Gastrocnemius medialis (tissue), 4 donors: ENCODE data around the gene TANC1. TPM values are rescaled to one million over a fixed set of nuclear protein-coding genes. Genes with fewer than 3 reads are reported as not detected.
A peak's percentile ranks its signal among the peaks of the same experiment; 100 is the strongest.

ENCODE experiments used
- ATAC-seq, 2 donors: fragments of 150-250 bp; one replicate each; pipeline ENCODE4 v1.9.1; 2016
- DNase-seq, 2 donors: peaks; one replicate each; pipeline ENCODE4 v3.0.0-alpha.2; 2019
- H3K27ac ChIP-seq, 4 donors: fragments of 200-600 bp; sonication (generic); 1 replicate in 1 of 4; 2 replicates in 3 of 4; pipeline ENCODE4 v1.5.1; 2016 to 2018; ENCODE audit warnings: mild to moderate bottlenecking in 2 of 4, moderate library complexity in 1 of 4
- H3K27me3 ChIP-seq, 3 donors: fragments of 200-600 bp; sonication (generic) in 2 of 3; 1 replicate in 1 of 3; 2 replicates in 2 of 3; pipeline versions ENCODE4 v1.5.1 to v1.6.0; 2016 to 2019; ENCODE audit warnings: mild to moderate bottlenecking in 1 of 3, moderate library complexity in 1 of 3
- H3K36me3 ChIP-seq, 2 donors: fragments of 200-600 bp; sonication (generic) in 1 of 2; one replicate each; pipeline ENCODE4 v1.5.1; 2017 to 2018
- H3K4me1 ChIP-seq, 2 donors: fragments of 200-600 bp; sonication (generic) in 1 of 2; one replicate each; pipeline ENCODE4 v1.5.1; 2016 to 2017; ENCODE audit warnings: mild to moderate bottlenecking in 2 of 2
- H3K4me3 ChIP-seq, 4 donors: fragments of 200-600 bp; sonication (generic) in 3 of 4; 1 replicate in 1 of 4; 2 replicates in 3 of 4; pipeline ENCODE4 v1.5.1; 2016 to 2019; ENCODE audit warnings: mild to moderate bottlenecking in 2 of 4
- H3K9me3 ChIP-seq, 3 donors: fragments of 200-600 bp; sonication (generic) in 2 of 3; 1 replicate in 1 of 3; 2 replicates in 2 of 3; pipeline ENCODE4 v1.5.1; 2016 to 2019
- CTCF ChIP-seq, 5 experiments: fragments of 450-650 bp in 3 of 5; fragments of 200-600 bp in 2 of 5; sonication (generic) in 2 of 5; IDR thresholded peaks in 4 of 5; conservative IDR thresholded peaks in 1 of 5; 1 replicate in 4 of 5; 2 replicates in 1 of 5; pipeline ENCODE4 v1.5.1; 2016 to 2019; ENCODE audit warnings: antibody characterized with exemption in 5 of 5, mild to moderate bottlenecking in 3 of 5, moderate library complexity in 3 of 5
- POLR2A ChIP-seq, 2 donors: fragments of 450-650 bp; IDR thresholded peaks; one replicate each; pipeline ENCODE4 v1.6.1; 2017; ENCODE audit warnings: antibody characterized with exemption in 2 of 2, mild to moderate bottlenecking in 2 of 2, moderate library complexity in 2 of 2
- in situ Hi-C, 4 donors: fragments of 200-750 bp; cut with MboI; loops; one replicate each; pipeline versions ENCODE4 v1.15.0 to v1.8.0; 2017; ENCODE audit warnings: low sequenced_read_pairs in 4 of 4
- intact Hi-C: fragments of 100-400 bp; cut with DNase I; formaldehyde crosslinking; loops from one replicate; pipeline ENCODE4 v1.15.1; 2023; ENCODE audit warnings: low total_unique reads
- total RNA-seq, 4 donors: library from RNA; depleted of rRNA; stranded (reverse); fragments of >200 nt; gene quantifications; one replicate each; pipeline versions ENCODE4 v1.1.0 to v1.2.3, GENCODE V29; 2016

The TANC1 gene
- total RNA-seq, 4 donors from 2014 or later: 5.1 to 9.9 (median 5.4) TPM

DNA sequence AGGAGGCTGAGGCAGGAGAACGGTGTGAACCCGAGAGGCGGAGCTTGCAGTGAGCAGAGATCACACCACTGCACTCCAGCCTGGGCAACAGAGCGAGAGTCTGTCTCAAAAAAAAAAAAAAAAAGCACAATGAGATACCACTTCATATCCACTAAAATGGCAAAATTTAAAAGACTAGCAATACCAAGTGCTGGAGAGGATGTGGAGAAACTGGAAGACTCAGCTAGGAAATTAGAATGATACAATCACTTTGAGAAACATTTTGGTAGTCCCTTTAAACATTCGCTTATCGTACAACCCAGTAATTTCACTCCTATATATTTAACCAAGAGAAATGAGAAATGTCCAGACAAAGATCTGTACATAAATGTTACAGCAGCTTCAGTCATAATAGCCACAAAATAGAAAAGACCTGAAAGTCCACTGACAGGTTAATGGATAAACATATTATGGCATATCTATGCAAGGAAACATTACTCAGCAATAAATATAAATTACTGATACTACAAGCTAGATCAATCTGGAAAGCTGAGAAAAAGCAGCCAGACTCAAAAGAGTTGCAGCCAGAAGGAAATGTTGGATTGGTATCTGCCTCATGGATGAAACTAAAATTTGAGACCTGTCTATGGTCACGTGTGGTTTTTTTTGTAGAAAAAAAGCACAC, 278.0 kb downstream of the TANC1 start:
- Histone ChIP-seq H3K9me3 (no peaks in the 10 kb centered on the region), H3K27ac (no peak overlapping the region), H3K4me3 (no peak overlapping the region), H3K4me1 (peaks cover 10 to 17% of the 10 kb centered on the region in 2 donors), H3K27me3 (no peaks in the 10 kb centered on the region), H3K36me3 (peaks cover 0 to 30% of the 10 kb centered on the region in 2 donors)
- no peak for TF ChIP-seq POLR2A (IDR thresholded peaks at IDR 0.05)
- in situ Hi-C loops: no loop called here
- ATAC-seq (no peak), DNase-seq (no peak)
- intact Hi-C loops: no loop called here

DNA sequence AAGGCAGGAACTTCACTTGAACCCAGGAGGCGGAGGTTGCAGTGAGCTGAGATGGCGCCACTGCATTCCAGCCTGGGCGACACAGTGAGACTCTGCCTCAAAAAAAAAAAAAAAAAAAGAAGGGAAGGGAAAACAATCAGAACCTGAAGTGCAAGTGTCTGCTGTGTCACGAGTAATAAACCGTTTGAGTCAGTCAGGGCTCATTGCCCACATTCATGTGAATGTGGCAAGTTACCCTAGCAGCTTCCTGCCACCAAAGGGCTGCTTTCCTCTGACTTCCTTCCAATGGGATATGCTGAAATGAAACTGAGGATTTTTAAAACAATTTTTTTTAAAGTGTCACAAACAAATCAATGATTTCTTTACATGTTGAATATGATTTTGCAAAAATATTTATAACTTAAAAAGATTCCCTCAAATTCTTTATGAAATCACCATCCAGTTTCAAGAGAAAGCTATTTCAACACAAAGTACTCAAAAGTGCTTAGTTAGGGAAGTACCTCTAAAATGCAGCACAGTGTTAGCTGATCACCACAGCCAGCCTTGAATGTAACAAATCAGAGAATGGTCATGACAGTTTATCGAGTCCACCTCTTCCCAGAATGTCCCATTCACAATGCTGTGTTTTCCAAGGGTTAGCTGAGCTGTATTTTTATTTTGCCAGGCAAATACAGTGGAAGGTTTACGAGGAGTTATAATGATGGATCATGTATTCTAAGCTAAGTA, 281.7 kb downstream of the TANC1 start:
- in situ Hi-C loops: no loop called here
- peak; percentile 99 for ATAC-seq
- H3K4me3 ChIP-seq: peak overlapping the region in 2 of 4 donors; percentile 18 to 19
- DNase-seq: peak; percentile 65 to 79
- H3K27ac ChIP-seq: peak overlapping the region; percentile 53 to 66 (median 64)
- intact Hi-C loops: loop anchor here (5.0 kb wide), 2 partner anchors 37 to 462 kb away; partner anchors contain the start of genes MARCHF7 and WDSUB1
- peaks cover 10 to 17% of the 10 kb centered on the region in 2 donors for H3K4me1 ChIP-seq
- H3K27me3 ChIP-seq: no peaks in the 10 kb centered on the region
- no peak for TF ChIP-seq POLR2A (IDR thresholded peaks at IDR 0.05)
- no peak for TF ChIP-seq CTCF (IDR thresholded peaks at IDR 0.05 in 4 of 5, conservative IDR thresholded peaks at IDR 0.05 in 1 of 5)
- H3K36me3 ChIP-seq: peaks cover 0 to 18% of the 10 kb centered on the region in 2 donors
- no peaks in the 10 kb centered on the region for H3K9me3 ChIP-seq

DNA sequence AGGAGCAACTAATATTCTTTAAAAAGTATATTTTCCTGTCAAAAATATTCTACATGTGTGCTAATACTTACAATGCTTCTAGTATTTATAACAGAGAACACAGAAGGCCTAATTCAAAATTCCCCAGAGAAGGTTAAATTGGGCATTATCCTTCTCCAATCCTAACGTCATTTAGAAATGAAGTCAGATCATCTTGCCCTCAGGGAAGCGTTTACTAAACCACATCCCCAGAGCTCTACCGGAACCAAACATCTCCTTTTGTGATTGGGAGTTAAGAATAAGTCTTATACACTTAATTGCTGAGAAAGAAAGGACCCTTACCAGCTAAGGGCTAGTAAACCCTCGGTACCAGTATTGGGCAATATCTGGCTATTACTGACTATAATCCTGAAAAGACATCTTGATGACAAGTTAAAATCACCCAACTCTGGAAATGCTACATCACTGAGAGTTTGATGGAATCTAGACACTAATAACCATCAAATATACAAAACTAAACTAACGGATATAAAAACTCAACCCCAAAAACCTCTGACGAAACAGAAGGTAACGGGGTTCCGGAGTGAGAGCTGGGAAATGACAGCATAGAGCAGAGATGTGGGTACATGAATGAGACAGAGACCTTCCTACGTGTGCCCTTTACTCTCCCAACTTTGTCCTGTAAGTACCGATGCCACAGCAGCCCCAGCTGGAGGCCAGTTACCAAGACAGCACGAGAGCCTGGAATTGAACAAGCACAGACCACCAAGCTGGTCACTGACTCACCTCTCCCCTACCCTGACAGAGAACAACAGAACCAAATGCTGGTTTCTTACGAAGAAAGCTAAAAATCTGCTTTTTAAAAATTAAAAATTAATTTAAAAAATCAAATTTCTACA, 283.1 kb downstream of the TANC1 start:
- no peak for DNase-seq
- ATAC-seq: no peak
- H3K4me3 ChIP-seq: no peak overlapping the region
- intact Hi-C loops (loop anchor here (5.0 kb wide), 2 partner anchors 36 to 461 kb away; partner anchors contain the start of genes MARCHF7 and WDSUB1), in situ Hi-C loops (no loop called here)
- H3K36me3 ChIP-seq: peaks cover 0 to 6% of the 10 kb centered on the region in 2 donors
- H3K4me1 ChIP-seq: peaks cover 10 to 17% of the 10 kb centered on the region in 2 donors
- no peaks in the 10 kb centered on the region for H3K9me3 ChIP-seq
- H3K27ac ChIP-seq: peak overlapping the region in 2 of 4 donors; percentile 62 to 65
- TF ChIP-seq CTCF (IDR thresholded peaks at IDR 0.05 in 4 of 5, conservative IDR thresholded peaks at IDR 0.05 in 1 of 5): no peak
- no peak for TF ChIP-seq POLR2A (IDR thresholded peaks at IDR 0.05)
- H3K27me3 ChIP-seq: no peaks in the 10 kb centered on the region

DNA sequence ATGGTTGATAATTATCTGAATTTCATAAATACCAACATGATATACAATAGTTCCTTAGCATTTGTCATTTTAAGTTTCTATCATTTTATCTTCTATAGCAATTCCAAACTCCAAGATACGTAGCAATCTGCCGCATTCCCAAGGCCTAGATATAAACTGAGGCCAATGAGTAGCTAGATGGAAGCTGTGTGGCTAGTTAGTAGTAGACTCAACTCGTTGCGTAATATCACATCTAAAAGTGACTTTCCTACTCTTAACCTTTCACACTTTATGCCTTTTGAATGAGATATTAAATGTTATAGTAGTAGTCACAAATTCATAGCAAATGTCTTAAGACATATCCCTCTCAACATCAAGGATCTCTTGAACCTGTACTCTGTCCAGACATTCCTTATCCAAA, 284.5 kb downstream of the TANC1 start:
- Histone ChIP-seq H3K36me3 (peaks cover 0 to 5% of the 10 kb centered on the region in 2 donors), H3K4me1 (peaks cover 10 to 17% of the 10 kb centered on the region in 2 donors), H3K27me3 (no peaks in the 10 kb centered on the region), H3K27ac (no peak overlapping the region), H3K9me3 (no peaks in the 10 kb centered on the region), H3K4me3 (no peak overlapping the region)
- TF ChIP-seq CTCF (IDR thresholded peaks at IDR 0.05 in 4 of 5, conservative IDR thresholded peaks at IDR 0.05 in 1 of 5): no peak
- TF ChIP-seq POLR2A (IDR thresholded peaks at IDR 0.05): no peak
- in situ Hi-C loops (no loop called here), intact Hi-C loops (loop anchor here (5.0 kb wide), 2 partner anchors 34 to 459 kb away; partner anchors contain the start of genes MARCHF7 and WDSUB1)
- ATAC-seq (no peak), DNase-seq (no peak)
